Spleen (tissue), 11 donors: ENCODE results near the gene MRPL51. TPM values are rescaled to one million over a fixed set of nuclear protein-coding genes. Genes with fewer than 3 reads are reported as not detected.
A peak's percentile ranks its signal among the peaks of the same experiment; 100 is the strongest.

Experiments
- DNase-seq: peaks from one replicate; pipeline ENCODE4 v3.0.0-alpha.2; 2020
- H3K27ac ChIP-seq, 8 donors: fragments of 200-600 bp; sonication (generic) in 7 of 8; 1 replicate in 4 of 8; 2 replicates in 4 of 8; pipeline versions ENCODE4 v1.5.0 to v1.8.0; 2016 to 2021; ENCODE audit warnings: inconsistent platforms in 4 of 8, mild to moderate bottlenecking in 4 of 8, moderate library complexity in 1 of 8
- H3K27me3 ChIP-seq, 7 donors: fragments of 200-600 bp; sonication (generic) in 6 of 7; replicated peaks in 1 of 7; 1 replicate in 4 of 7; 2 replicates in 3 of 7; pipeline versions ENCODE4 v1.5.0 to v1.8.0; 2016 to 2021; ENCODE audit warnings: inconsistent platforms in 3 of 7, mild to moderate bottlenecking in 1 of 7
- H3K36me3 ChIP-seq, 6 donors: fragments of 200-600 bp; sonication (generic) in 5 of 6; 1 replicate in 4 of 6; 2 replicates in 2 of 6; pipeline versions ENCODE4 v1.5.0 to v1.8.0; 2016 to 2021; ENCODE audit warnings: inconsistent platforms in 2 of 6
- H3K4me1 ChIP-seq, 6 donors: fragments of 200-600 bp; sonication (generic) in 5 of 6; 1 replicate in 3 of 6; 2 replicates in 3 of 6; pipeline versions ENCODE4 v1.5.0 to v1.8.0; 2016 to 2021; ENCODE audit warnings: inconsistent platforms in 3 of 6
- H3K4me3 ChIP-seq, 8 donors: fragments of 200-600 bp; sonication (generic) in 7 of 8; 1 replicate in 4 of 8; 2 replicates in 4 of 8; pipeline versions ENCODE4 v1.5.0 to v1.8.0; 2016 to 2021; ENCODE audit warnings: inconsistent platforms in 4 of 8, mild to moderate bottlenecking in 4 of 8, moderate library complexity in 2 of 8
- H3K9me3 ChIP-seq, 8 donors: fragments of 200-600 bp; sonication (generic) in 7 of 8; 1 replicate in 4 of 8; 2 replicates in 4 of 8; pipeline versions ENCODE4 v1.5.0 to v1.8.0; 2016 to 2021; ENCODE audit warnings: inconsistent platforms in 4 of 8
- CTCF ChIP-seq, 11 experiments: fragments of 200-600 bp in 7 of 11; fragments of 450-650 bp in 4 of 11; sonication (generic) in 4 of 11; IDR thresholded peaks in 8 of 11; conservative IDR thresholded peaks in 3 of 11; 1 replicate in 7 of 11; 2 replicates in 4 of 11; pipeline versions ENCODE4 v1.4.0 to v1.8.0; 2016 to 2021; ENCODE audit warnings: antibody characterized with exemption in 11 of 11, inconsistent platforms in 4 of 11, mild to moderate bottlenecking in 1 of 11
- POLR2A ChIP-seq, 3 donors: fragments of 450-650 bp; IDR thresholded peaks; one replicate each; pipeline ENCODE4 v1.5.1; 2017; ENCODE audit warnings: antibody characterized with exemption in 3 of 3, mild to moderate bottlenecking in 1 of 3
- POLR2AphosphoS5 ChIP-seq, 3 donors: sonication (generic); formaldehyde crosslinking; IDR thresholded peaks; one replicate each; pipeline ENCODE4 v1.5.1; 2017; ENCODE audit warnings: antibody characterized with exemption in 3 of 3
- WGBS, 5 donors: extraction: QIAGEN DNeasy Blood & Tissue Kit in 3 of 5; methylation state at CpG; one replicate each; pipeline versions ENCODE4 v1.1.5 to v1.1.7; 2013 to 2018; 5-methylcytosine and 5-hydroxymethylcytosine counted together
- intact Hi-C: fragments of 100-400 bp; cut with DNase I; formaldehyde crosslinking; loops from one replicate; pipeline ENCODE4 v1.15.0; 2023; ENCODE audit warnings: low total_unique reads
- polyA plus RNA-seq, 3 donors: library from polyadenylated mRNA; stranded (reverse); fragments of 200-250 nt; gene quantifications; one replicate each; pipeline ENCODE4 v1.2.1, GENCODE V29; 2013
- total RNA-seq, 7 donors: library from RNA; depleted of rRNA in 3 of 7; stranded (reverse); fragments of >200 nt in 3 of 7; fragmentation: NEBNext Ultra II Directional in 4 of 7; extraction: Animal tissue kit (Norgen Biotek cat#: 25700) in 4 of 7; gene quantifications; one replicate each; pipeline versions ENCODE4 v1.1.0 to v1.2.1, GENCODE V29; 2016 to 2021
- donor health status: healthy with polysubstance abuse.
- donor health status: DM: no; HTN: no; CAD: no; lungs with moderate emphysema.
- donor health status: DM: no; HTN: no; CAD: no.
- donor health status: Bipolar disorder and iron deficiency.
- donor health status: healthy.
- donor health status: DM: no; HTN: no; CAD: no.
- donor health status: DM: yes; HTN: yes; CAD: no.

The MRPL51 gene
- total and polyA plus RNA-seq, 10 donors: 34.0 to 137 (median 90.9) TPM

- peak; percentile 87 for DNase-seq
- peak overlapping the region in 5 of 8 donors; percentile 92 to 99 (median 96) for H3K4me3 ChIP-seq
- intact Hi-C loops: no loop called here
Measured at GRCh38 chr12:6532051-6532926, 39.2 kb upstream of the MRPL51 start.

GRCh38 chr12:6530576-6531260 lies 37.7 kb upstream of the MRPL51 start:
- H3K4me3 ChIP-seq: no peak overlapping the region
- no peaks in the 10 kb centered on the region for H3K9me3 ChIP-seq
- TF ChIP-seq POLR2AphosphoS5 (IDR thresholded peaks at IDR 0.05): no peak
- no peak for TF ChIP-seq CTCF (IDR thresholded peaks at IDR 0.05 in 8 of 11, conservative IDR thresholded peaks at IDR 0.05 in 3 of 11)
- H3K27me3 ChIP-seq: no peaks in the 10 kb centered on the region
- peak overlapping the region in 1 of 8 donors; percentile 98 for H3K27ac ChIP-seq
- peaks cover 4 to 66% (median 58%) of the 10 kb centered on the region in 6 donors for H3K36me3 ChIP-seq
- 92 to 96% (median 94%) methylated on average over 18 of the region's 18 CpGs for WGBS, 5 donors
- intact Hi-C loops: no loop called here
- no peak for DNase-seq
- H3K4me1 ChIP-seq: peaks cover 19 to 34% (median 27%) of the 10 kb centered on the region in 6 donors

More at GRCh38 chr12:6532051-6532926, 39.2 kb upstream of the MRPL51 start:
- 13 to 25% (median 24%) methylated on average over 19 to 20 of the region's 20 CpGs for WGBS, 5 donors
- TF ChIP-seq POLR2AphosphoS5 (IDR thresholded peaks at IDR 0.05) (peak; percentile 60 to 79 (median 67)), CTCF (IDR thresholded peaks at IDR 0.05 in 8 of 11, conservative IDR thresholded peaks at IDR 0.05 in 3 of 11) (no peak)
- Histone ChIP-seq H3K27ac (peak overlapping the region; percentile 95 to 99 (median 98)), H3K36me3 (peaks cover 0 to 66% (median 56%) of the 10 kb centered on the region in 6 donors), H3K9me3 (no peaks in the 10 kb centered on the region), H3K4me1 (peaks cover 32 to 50% (median 43%) of the 10 kb centered on the region in 6 donors), H3K27me3 (no peaks in the 10 kb centered on the region)

GRCh38 chr12:6529291-6529737 lies 36.3 kb upstream of the MRPL51 start:
- no peaks in the 10 kb centered on the region for H3K27me3 ChIP-seq
- no peak overlapping the region for H3K4me3 ChIP-seq
- H3K9me3 ChIP-seq: no peaks in the 10 kb centered on the region
- peaks cover 16 to 28% (median 23%) of the 10 kb centered on the region in 6 donors for H3K4me1 ChIP-seq
- TF ChIP-seq CTCF (IDR thresholded peaks at IDR 0.05 in 8 of 11, conservative IDR thresholded peaks at IDR 0.05 in 3 of 11): no peak
- TF ChIP-seq POLR2AphosphoS5 (IDR thresholded peaks at IDR 0.05): no peak
- no peak for TF ChIP-seq POLR2A (IDR thresholded peaks at IDR 0.05)
- H3K36me3 ChIP-seq: peaks cover 4 to 78% (median 72%) of the 10 kb centered on the region in 6 donors
- no peak for DNase-seq
- H3K27ac ChIP-seq: no peak overlapping the region
- intact Hi-C loops: no loop called here
- WGBS, 5 donors: 70 to 87% (median 86%) methylated on average over 5 to 9 of the region's 9 CpGs
